OCI-LY1 (cell line): ENCODE data around the gene ASCL1.

Experiments used
- EZH2 ChIP-seq: fragments of 200-600 bp; sonication (generic), shearing (Covaris generic); IDR thresholded peaks from 2 replicates; pipeline ENCODE4 v1.8.0; 2017; ENCODE audit warnings: borderline replicate concordance, mixed run types, mild to moderate bottlenecking, antibody characterized with exemption, low read length, moderate library complexity, mixed read lengths
- TF ChIP-seq, protein P1 (sequence below): fragments of 200-600 bp; sonication (generic), shearing (Covaris generic); IDR thresholded peaks from 2 replicates; pipeline ENCODE4 v1.5.1; 2017; ENCODE audit warnings: mild to moderate bottlenecking, antibody characterized with exemption, low read length, moderate library complexity, mixed read lengths

GRCh38 chr12:102912258-102912657 lies 45.2 kb upstream of the ASCL1 start:
- TF ChIP-seq, protein P1, sequence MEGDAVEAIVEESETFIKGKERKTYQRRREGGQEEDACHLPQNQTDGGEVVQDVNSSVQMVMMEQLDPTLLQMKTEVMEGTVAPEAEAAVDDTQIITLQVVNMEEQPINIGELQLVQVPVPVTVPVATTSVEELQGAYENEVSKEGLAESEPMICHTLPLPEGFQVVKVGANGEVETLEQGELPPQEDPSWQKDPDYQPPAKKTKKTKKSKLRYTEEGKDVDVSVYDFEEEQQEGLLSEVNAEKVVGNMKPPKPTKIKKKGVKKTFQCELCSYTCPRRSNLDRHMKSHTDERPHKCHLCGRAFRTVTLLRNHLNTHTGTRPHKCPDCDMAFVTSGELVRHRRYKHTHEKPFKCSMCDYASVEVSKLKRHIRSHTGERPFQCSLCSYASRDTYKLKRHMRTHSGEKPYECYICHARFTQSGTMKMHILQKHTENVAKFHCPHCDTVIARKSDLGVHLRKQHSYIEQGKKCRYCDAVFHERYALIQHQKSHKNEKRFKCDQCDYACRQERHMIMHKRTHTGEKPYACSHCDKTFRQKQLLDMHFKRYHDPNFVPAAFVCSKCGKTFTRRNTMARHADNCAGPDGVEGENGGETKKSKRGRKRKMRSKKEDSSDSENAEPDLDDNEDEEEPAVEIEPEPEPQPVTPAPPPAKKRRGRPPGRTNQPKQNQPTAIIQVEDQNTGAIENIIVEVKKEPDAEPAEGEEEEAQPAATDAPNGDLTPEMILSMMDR, result no peak
- TF ChIP-seq EZH2, result no peak
